ENCODE results near the gene HRG.

DNA sequence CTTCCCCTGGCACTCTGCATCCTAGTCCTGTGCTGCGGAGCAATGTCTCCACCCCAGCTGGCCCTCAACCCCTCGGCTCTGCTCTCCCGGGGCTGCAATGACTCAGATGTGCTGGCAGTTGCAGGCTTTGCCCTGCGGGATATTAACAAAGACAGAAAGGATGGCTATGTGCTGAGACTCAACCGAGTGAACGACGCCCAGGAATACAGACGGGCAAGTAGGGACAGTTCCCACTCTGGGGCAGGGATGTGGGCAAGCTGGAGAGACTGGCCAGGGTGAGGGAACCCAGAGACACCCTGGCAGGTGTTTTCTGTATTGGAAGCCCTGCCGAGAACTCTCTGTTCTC is 25.4 kb upstream of the HRG start:
- TF ChIP-seq, protein P1, sequence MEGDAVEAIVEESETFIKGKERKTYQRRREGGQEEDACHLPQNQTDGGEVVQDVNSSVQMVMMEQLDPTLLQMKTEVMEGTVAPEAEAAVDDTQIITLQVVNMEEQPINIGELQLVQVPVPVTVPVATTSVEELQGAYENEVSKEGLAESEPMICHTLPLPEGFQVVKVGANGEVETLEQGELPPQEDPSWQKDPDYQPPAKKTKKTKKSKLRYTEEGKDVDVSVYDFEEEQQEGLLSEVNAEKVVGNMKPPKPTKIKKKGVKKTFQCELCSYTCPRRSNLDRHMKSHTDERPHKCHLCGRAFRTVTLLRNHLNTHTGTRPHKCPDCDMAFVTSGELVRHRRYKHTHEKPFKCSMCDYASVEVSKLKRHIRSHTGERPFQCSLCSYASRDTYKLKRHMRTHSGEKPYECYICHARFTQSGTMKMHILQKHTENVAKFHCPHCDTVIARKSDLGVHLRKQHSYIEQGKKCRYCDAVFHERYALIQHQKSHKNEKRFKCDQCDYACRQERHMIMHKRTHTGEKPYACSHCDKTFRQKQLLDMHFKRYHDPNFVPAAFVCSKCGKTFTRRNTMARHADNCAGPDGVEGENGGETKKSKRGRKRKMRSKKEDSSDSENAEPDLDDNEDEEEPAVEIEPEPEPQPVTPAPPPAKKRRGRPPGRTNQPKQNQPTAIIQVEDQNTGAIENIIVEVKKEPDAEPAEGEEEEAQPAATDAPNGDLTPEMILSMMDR (conservative IDR thresholded peaks at IDR 0.05; ENCODE audit: low read depth in 2 of 2) = no peak
- TF ChIP-seq NANOG (IDR thresholded peaks at IDR 0.05; ENCODE audit: borderline replicate concordance) (no peak), EZH2 (IDR thresholded peaks at IDR 0.05; ENCODE audit: low read depth, unreplicated experiment) (no peak), POLR2AphosphoS5 (IDR thresholded peaks at IDR 0.05; ENCODE audit: low read depth) (no peak), REST (IDR thresholded peaks at IDR 0.05; ENCODE audit: unreplicated experiment) (no peak), CREB1 (CRISPR knock-in tag; IDR thresholded peaks at IDR 0.05; ENCODE audit: low read depth) (no peak), EZH2phosphoT487 (IDR thresholded peaks at IDR 0.05; ENCODE audit: unreplicated experiment) (no peak), ZNF114 (CRISPR knock-in tag; IDR thresholded peaks at IDR 0.05) (no peak)

All from GM23338 (cell line).